NCI-H226 (cell line): Measurements from ENCODE around the gene PPARA.
"Not testable (repeated sequence)": the region's sequence is repeated elsewhere in the genome, so short reads cannot be mapped to it uniquely, and the experiment has no call there.

ENCODE experiments used
- DNase-seq: peaks from one replicate; pipeline ENCODE4 v3.0.0-alpha.2; 2015

Gene PPARA

GRCh38 chr22:46251266-46251665, 100.9 kb downstream of the PPARA start:
- no peak for DNase-seq

DNA sequence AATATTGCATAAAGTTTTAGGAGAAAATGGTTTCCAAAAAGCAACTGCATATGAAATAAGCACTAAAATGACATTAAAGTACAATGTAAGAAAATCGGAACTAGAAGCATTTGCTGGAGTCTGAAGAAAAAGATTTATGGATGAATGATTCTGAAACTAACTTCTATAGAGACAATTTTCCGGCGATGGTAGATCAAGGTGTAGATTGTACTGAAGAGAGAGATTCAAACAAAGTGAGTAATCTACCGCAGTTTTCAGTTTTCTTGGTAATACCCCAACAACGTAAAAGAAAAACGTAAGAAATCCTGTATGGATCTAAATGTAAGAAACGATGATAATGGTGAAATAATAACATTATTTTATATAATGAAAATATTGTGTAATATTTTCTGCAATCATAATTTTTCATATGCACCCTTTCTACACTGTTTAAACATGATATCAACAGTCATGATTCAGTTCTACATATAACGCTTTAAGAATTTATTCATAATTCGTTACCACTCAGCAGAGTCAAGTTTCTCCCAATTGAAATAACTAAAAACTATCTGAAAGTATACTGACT, 101.6 kb downstream of the PPARA start:
- no peak for DNase-seq

GRCh38 chr22:46256358-46256958, 106.1 kb downstream of the PPARA start:
- no peak for DNase-seq

- DNase-seq, result no peak
These were observed 109.0 kb downstream of the PPARA start for GRCh38 chr22:46259374-46259773.

- DNase-seq, result no peak
These were observed 109.7 kb downstream of the PPARA start for GRCh38 chr22:46260038-46260437.

- no peak for DNase-seq
These were observed 112.3 kb downstream of the PPARA start for GRCh38 chr22:46262449-46263215.

GRCh38 chr22:46263216-46263590, 112.9 kb downstream of the PPARA start, which contains the start of gene PKDREJ:
PKDREJ (minus strand) TSS chr22:46263343; CDS start chr22:46263322, 21 bp downstream.
- DNase-seq, result no peak

DNA sequence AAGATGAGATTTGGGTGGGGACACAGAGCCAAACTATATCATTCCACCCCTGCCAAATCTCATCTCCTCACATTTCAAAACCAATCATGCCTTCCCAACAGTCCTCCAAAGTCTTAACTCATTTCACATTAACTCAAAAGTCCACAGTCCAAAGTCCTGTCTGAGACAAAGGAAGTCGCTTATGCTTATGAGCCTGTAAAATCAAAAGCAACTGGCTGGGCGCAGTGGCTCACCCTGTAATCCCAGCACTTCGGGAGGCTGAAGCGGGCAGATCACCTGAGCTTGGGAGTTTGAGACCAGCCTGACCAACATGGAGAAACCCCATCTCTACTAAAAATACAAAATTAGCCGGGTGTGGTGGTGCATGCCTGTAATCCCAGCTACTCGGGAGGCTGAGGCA, 114.2 kb downstream of the PPARA start:
- not testable (repeated sequence) for DNase-seq

DNA sequence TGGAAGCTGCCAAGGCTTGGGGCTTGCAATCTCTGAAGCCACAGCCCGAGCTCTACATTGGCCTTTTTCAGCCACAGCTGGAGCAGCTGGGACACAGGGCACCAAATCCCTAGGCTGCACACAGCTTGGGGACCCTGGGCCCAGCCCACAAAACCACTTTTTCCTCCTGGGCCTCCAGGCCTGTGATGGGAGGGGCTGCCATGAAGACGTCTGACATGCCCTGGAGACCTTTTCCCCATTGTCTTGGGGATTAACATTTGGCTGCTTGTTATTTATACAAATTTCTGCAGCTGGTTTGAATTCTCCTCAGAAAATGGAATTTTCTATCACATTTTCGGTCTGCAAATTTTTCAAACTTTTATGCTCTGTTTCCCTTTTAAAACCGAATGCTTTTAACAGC, 115.3 kb downstream of the PPARA start:
- not testable (repeated sequence) for DNase-seq

DNA sequence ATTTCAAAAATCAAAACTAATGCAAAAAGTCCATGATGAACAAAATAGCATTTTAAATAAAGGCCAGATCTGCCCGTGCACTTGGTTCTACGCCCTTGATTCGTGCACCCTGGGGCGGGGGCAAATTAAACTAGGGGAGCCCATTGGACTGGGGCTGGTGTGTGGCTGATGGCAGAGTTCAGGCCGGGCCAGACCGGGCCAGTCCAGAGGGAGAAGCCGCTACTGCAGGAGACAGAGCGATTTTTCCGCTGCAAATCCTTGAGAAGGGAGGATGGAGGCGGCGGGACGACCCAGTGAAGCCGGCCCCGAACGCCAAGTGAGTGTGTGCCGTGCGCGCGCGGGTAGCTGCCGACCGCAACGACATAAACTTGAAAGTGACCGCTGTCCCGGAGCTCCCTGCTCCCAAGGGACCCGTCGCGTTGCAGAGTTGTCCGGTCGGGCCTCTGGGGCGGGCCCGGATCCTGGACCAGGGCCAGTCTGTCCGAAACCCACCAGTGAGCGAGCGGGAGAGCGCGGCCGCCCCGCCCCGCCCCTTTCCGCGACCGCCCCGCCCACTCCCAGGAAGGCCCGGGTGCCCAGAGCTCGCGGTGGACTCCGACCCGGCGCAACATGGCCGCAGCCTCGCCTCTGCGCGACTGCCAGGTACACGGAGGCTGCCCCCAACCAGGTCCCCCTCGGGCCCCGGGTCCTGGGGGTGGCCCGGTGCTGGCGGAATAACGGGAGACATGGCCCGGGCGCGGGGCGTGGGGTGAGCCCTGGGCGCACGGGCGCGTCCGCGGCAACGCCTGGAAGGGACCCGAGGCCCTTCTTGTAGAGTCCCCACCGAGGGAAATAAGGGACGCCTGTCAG, 117.3 kb downstream of the PPARA start, which contains the start of gene TTC38:
Gene TTC38, plus strand, starts transcription at position 578 of the 849 bp plus-strand sequence. Its CDS starts 32 bp downstream, at position 610.
- peak; percentile 24 for DNase-seq

- no peak for DNase-seq
These were observed 119.2 kb downstream of the PPARA start for GRCh38 chr22:46269564-46269963.

GRCh38 chr22:46272196-46272595, 121.9 kb downstream of the PPARA start:
- DNase-seq, result no peak

DNA sequence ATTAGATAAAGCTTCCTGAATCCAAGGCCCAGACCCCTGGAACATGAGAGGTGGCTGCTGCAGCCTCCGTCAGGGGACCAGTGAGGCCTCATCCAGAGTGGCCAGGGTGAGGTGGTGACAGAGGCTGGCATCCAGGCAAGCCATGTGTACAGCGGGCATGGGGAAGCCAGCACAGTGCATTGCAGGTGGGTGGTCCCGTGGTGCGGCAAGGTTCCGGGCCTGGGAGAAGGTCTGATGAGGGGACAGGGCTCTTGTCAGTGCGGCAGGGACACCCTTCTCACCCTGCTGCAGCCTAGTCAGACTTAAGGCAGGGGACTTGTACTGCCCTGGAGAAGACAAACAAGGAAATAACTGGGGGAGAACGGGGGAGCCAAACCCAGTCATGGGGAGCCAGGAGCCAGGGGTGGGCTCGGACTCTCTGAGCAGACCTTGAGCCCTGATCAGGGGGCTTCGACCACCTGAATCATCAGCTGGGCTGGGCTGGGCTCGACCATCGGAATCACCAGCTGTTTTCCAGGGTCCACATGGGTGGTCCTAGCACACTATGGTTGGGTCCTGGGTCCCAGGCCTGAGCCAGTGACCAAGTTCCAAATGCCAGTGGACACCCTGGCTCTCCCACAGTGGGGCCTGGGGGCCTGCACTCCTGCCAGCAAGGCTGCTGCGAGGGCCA, 122.6 kb downstream of the PPARA start:
- DNase-seq, result no peak

GRCh38 chr22:46273432-46274148, 123.3 kb downstream of the PPARA start:
- no peak for DNase-seq

DNA sequence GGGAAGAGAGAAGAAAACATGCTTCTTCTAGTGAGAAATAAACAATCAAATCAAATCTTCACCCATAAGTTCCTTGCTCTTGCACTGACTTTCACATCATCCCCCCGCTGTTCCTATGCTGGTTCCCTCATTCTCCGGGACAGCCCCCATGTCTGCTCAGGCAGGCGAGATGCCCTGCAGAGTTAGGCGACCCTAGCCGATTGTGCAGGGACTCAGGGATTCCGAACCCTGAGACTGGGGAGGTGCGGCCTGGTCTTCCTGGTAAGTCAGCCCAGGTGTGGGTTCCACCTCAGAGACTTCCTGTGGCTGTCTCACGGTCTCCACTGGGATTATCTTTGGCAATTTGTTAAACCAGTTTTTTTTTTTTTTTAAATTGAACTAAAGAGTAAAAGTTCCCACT, 124.1 kb downstream of the PPARA start:
- no peak for DNase-seq

- DNase-seq, result no peak
These were observed 125.3 kb downstream of the PPARA start for GRCh38 chr22:46275455-46276122.

DNA sequence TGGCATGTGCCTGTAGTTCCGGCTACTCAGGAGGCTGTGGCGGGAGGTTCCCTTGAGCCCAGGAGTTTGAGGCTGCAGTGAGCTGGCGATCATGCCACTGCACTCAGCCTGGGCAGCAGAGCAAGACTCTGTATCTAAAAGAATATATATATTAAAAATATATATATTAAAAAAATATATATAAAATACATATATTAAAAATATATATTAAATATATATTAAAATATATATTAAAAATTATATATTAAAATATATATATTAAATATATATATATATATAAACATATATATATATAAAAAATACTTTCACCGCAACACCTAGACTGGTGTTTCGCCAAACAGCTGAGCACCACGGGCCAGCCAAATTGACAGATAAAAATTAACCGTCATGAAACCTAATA, 126.2 kb downstream of the PPARA start:
- DNase-seq, result no peak

GRCh38 chr22:46278656-46279645, 128.6 kb downstream of the PPARA start:
- DNase-seq, result no peak

DNA sequence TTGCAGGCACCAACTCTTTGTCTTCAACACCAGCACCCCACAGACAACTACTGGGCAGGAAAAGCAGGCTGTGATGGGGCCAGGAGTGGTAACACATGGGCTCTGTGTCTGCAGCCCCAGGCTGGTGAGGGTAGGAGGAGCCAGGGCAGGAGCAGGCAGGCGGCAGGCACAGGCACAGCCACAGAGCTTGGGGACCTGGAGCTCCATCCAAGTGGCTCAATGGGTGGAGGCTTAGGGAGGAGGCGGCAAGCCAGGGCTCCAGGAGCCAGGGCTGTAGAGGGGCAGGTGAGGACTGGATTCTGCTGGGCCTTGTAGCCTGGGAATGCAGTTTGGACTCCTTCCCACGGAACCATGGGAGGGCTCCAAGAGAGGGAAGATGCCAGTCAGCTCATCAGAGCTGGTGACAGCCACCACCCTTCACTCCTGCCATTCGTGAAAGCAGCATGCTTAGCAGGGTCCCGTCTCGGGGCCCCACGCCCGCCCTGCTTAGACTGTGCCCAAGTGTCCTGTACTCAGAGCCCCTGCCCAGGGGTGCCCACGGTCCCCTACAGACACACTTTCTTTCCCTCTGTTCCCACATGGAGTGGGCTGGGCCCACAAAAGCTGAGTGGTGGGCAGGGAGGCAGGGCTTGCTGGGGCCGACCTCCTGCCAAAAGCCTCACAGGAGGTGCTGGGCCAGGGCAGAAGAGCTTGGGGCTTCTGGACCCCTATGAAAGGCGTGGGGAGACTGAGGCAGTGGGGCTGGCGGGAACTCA, 129.9 kb downstream of the PPARA start:
- no peak for DNase-seq
